GM18907 (cell line): ENCODE measurements around the gene ANKFY1.

Experiments used
- ATAC-seq: cut with Tn5 transposase; IDR thresholded peaks from one replicate; pipeline ENCODE4 v1.9.1; 2021; ENCODE audit warnings: mild to moderate bottlenecking, moderate library complexity; ENCODE audit not compliant: unreplicated experiment

The ANKFY1 gene

GRCh38 chr17:4125552-4125951 lies 138.2 kb downstream of the ANKFY1 start:
- ATAC-seq, result no peak

- ATAC-seq, result no peak
Observed at GRCh38 chr17:4124999-4125398, 138.8 kb downstream of the ANKFY1 start.

GRCh38 chr17:4120332-4120731 lies 143.4 kb downstream of the ANKFY1 start:
- ATAC-seq, result no peak

GRCh38 chr17:4119299-4119698 lies 144.5 kb downstream of the ANKFY1 start:
- ATAC-seq, result no peak

- ATAC-seq, result no peak
Observed at GRCh38 chr17:4118015-4118743, 145.6 kb downstream of the ANKFY1 start.

- ATAC-seq, result no peak
Observed at GRCh38 chr17:4116516-4116915, 147.3 kb downstream of the ANKFY1 start.
